Mammary epithelial cell (primary cell): ENCODE data around the gene SNX25.

Source experiments
- CTCF ChIP-seq, 2 donors: IDR thresholded peaks in 1 of 2; conservative IDR thresholded peaks in 1 of 2; 2 replicates each; pipeline ENCODE4 v1.5.1; 2011 to 2012; ENCODE audit warnings: inconsistent platforms in 2 of 2, low read length in 2 of 2, mild to moderate bottlenecking in 2 of 2, control low read depth in 1 of 2, low read depth in 1 of 2; ENCODE audit not compliant: insufficient read depth in 1 of 2; ENCODE audit errors: extremely low read depth in 1 of 2
- EZH2 ChIP-seq: IDR thresholded peaks from 2 replicates; pipeline ENCODE4 v1.6.1; 2012; ENCODE audit warnings: low read length, inconsistent platforms, borderline replicate concordance

- TF ChIP-seq CTCF (conservative IDR thresholded peaks at IDR 0.05 in 1 of 2, IDR thresholded peaks at IDR 0.05 in 1 of 2; ENCODE audit: extremely low read depth in 1 of 2, insufficient read depth in 1 of 2, low read depth in 1 of 2, low read length in 2 of 2) (no peak), EZH2 (no peak)
These were observed 178.6 kb downstream of the SNX25 start for GRCh38 chr4:185387957-185388356.
